Duodenal mucosa (tissue), 2 donors: ENCODE data around the gene SMAD5.

Experiments
- H3K27ac ChIP-seq: one replicate; pipeline ENCODE4 v1.7.0; 2013; ENCODE audit warnings: low read depth, low read length
- H3K27me3 ChIP-seq, 2 donors: one replicate each; pipeline ENCODE4 v1.7.0; 2013; ENCODE audit warnings: low read length in 2 of 2, control low read depth in 1 of 2; ENCODE audit not compliant: insufficient read depth in 2 of 2, control insufficient read depth in 1 of 2
- H3K36me3 ChIP-seq, 2 donors: one replicate each; pipeline ENCODE4 v1.7.0; 2013; ENCODE audit warnings: low read length in 2 of 2, control low read depth in 1 of 2; ENCODE audit not compliant: insufficient read depth in 2 of 2, control insufficient read depth in 1 of 2
- H3K4me1 ChIP-seq, 2 donors: one replicate each; pipeline ENCODE4 v1.7.0; 2013; ENCODE audit warnings: low read length in 2 of 2, control low read depth in 1 of 2; ENCODE audit not compliant: insufficient read depth in 2 of 2, control insufficient read depth in 1 of 2
- H3K4me3 ChIP-seq, 2 donors: one replicate each; pipeline ENCODE4 v1.7.0; 2013; ENCODE audit warnings: low read length in 2 of 2, low read depth in 1 of 2
- H3K9ac ChIP-seq, 2 donors: one replicate each; pipeline ENCODE4 v1.7.0; 2013; ENCODE audit warnings: low read length in 2 of 2, low read depth in 1 of 2
- H3K9me3 ChIP-seq, 2 donors: one replicate each; pipeline ENCODE4 v1.7.0; 2013; ENCODE audit warnings: low read length in 2 of 2, control low read depth in 1 of 2; ENCODE audit not compliant: control insufficient read depth in 1 of 2

The SMAD5 gene

GRCh38 chr5:136115183-136115865 is 17.3 kb upstream of the SMAD5 start:
- no peak overlapping the region for H3K4me3 ChIP-seq
- H3K27me3 ChIP-seq: no peaks in the 10 kb centered on the region
- no peak overlapping the region for H3K27ac ChIP-seq
- no peaks in the 10 kb centered on the region for H3K4me1 ChIP-seq
- no peak overlapping the region for H3K9ac ChIP-seq
- no peaks in the 10 kb centered on the region for H3K36me3 ChIP-seq
- no peaks in the 10 kb centered on the region for H3K9me3 ChIP-seq

- no peak overlapping the region for H3K27ac ChIP-seq
- no peaks in the 10 kb centered on the region for H3K9me3 ChIP-seq
- H3K9ac ChIP-seq: no peak overlapping the region
- H3K27me3 ChIP-seq: no peaks in the 10 kb centered on the region
- H3K4me3 ChIP-seq: no peak overlapping the region
- peaks cover 0 to 6% of the 10 kb centered on the region in 2 donors for H3K4me1 ChIP-seq
- H3K36me3 ChIP-seq: no peaks in the 10 kb centered on the region
Measured at GRCh38 chr5:136120529-136120928, 12.1 kb upstream of the SMAD5 start.

GRCh38 chr5:136123236-136123768 is 9.3 kb upstream of the SMAD5 start:
- Histone ChIP-seq H3K27me3 (no peaks in the 10 kb centered on the region), H3K9ac (no peak overlapping the region), H3K4me1 (peaks cover 0 to 6% of the 10 kb centered on the region in 2 donors), H3K9me3 (no peaks in the 10 kb centered on the region), H3K4me3 (no peak overlapping the region), H3K36me3 (no peaks in the 10 kb centered on the region), H3K27ac (no peak overlapping the region)

- no peaks in the 10 kb centered on the region for H3K36me3 ChIP-seq
- H3K4me1 ChIP-seq: peaks cover 7 to 11% of the 10 kb centered on the region in 2 donors
- no peaks in the 10 kb centered on the region for H3K9me3 ChIP-seq
- H3K27ac ChIP-seq: no peak overlapping the region
- no peak overlapping the region for H3K9ac ChIP-seq
- no peak overlapping the region for H3K4me3 ChIP-seq
- H3K27me3 ChIP-seq: no peaks in the 10 kb centered on the region
Measured at GRCh38 chr5:136127560-136127959, 5.1 kb upstream of the SMAD5 start.

GRCh38 chr5:136128481-136128880 is 4.2 kb upstream of the SMAD5 start:
- Histone ChIP-seq H3K9ac (no peak overlapping the region), H3K36me3 (no peaks in the 10 kb centered on the region), H3K27ac (no peak overlapping the region), H3K4me1 (peaks cover 7 to 11% of the 10 kb centered on the region in 2 donors), H3K27me3 (no peaks in the 10 kb centered on the region), H3K4me3 (no peak overlapping the region), H3K9me3 (no peaks in the 10 kb centered on the region)

- no peak overlapping the region for H3K9ac ChIP-seq
- H3K36me3 ChIP-seq: no peaks in the 10 kb centered on the region
- no peaks in the 10 kb centered on the region for H3K9me3 ChIP-seq
- no peak overlapping the region for H3K27ac ChIP-seq
- peaks cover 9 to 12% of the 10 kb centered on the region in 2 donors for H3K4me1 ChIP-seq
- no peak overlapping the region for H3K4me3 ChIP-seq
- no peaks in the 10 kb centered on the region for H3K27me3 ChIP-seq
Measured at GRCh38 chr5:136129445-136129844, 3.2 kb upstream of the SMAD5 start.

GRCh38 chr5:136130581-136130980 is 2.1 kb upstream of the SMAD5 start:
- Histone ChIP-seq H3K9ac (no peak overlapping the region), H3K27ac (no peak overlapping the region), H3K4me3 (no peak overlapping the region), H3K4me1 (peaks cover 13 to 17% of the 10 kb centered on the region in 2 donors), H3K27me3 (no peaks in the 10 kb centered on the region), H3K36me3 (no peaks in the 10 kb centered on the region), H3K9me3 (no peaks in the 10 kb centered on the region)

- Histone ChIP-seq H3K9me3 (no peaks in the 10 kb centered on the region), H3K4me1 (peaks cover 13 to 17% of the 10 kb centered on the region in 2 donors), H3K27ac (peak overlapping the region; percentile 53), H3K4me3 (peak overlapping the region; percentile 90 to 91), H3K27me3 (no peaks in the 10 kb centered on the region), H3K36me3 (no peaks in the 10 kb centered on the region), H3K9ac (peak overlapping the region; percentile 87 to 95)
Measured at GRCh38 chr5:136132087-136132486, 558 bp upstream of the SMAD5 start.

GRCh38 chr5:136133222-136133921 is 727 bp downstream of the SMAD5 start:
- H3K36me3 ChIP-seq: no peaks in the 10 kb centered on the region

GRCh38 chr5:136133922-136134379 is 1.3 kb downstream of the SMAD5 start:
- H3K27ac ChIP-seq: no peak overlapping the region
- peaks cover 13 to 26% of the 10 kb centered on the region in 2 donors for H3K4me1 ChIP-seq
- H3K9ac ChIP-seq: peak overlapping the region; percentile 87 to 95
- no peaks in the 10 kb centered on the region for H3K9me3 ChIP-seq
- peak overlapping the region; percentile 90 to 91 for H3K4me3 ChIP-seq
- no peaks in the 10 kb centered on the region for H3K36me3 ChIP-seq
- H3K27me3 ChIP-seq: no peaks in the 10 kb centered on the region

More at GRCh38 chr5:136133222-136133921, 727 bp downstream of the SMAD5 start:
- Histone ChIP-seq H3K27ac (peak overlapping the region; percentile 87), H3K4me3 (peak overlapping the region; percentile 90 to 91), H3K9me3 (no peaks in the 10 kb centered on the region), H3K4me1 (peaks cover 13 to 26% of the 10 kb centered on the region in 2 donors), H3K27me3 (no peaks in the 10 kb centered on the region), H3K9ac (peak overlapping the region; percentile 87 to 95)
